T-helper 1 cell (primary cell): ENCODE results near the gene MEGF9.
"Not testable (repeated sequence)": the region's sequence is repeated elsewhere in the genome, so short reads cannot be mapped to it uniquely, and the experiment has no call there.

Experiments used
- DNase-seq, 5 donors: peaks; one replicate each; pipeline ENCODE4 v3.0.0-alpha.2; 2012 to 2020

MEGF9 gene

GRCh38 chr9:120654272-120654671 is 60.0 kb downstream of the MEGF9 start:
- no peak for DNase-seq

- DNase-seq, result no peak
Measured at GRCh38 chr9:120653762-120654161, 60.5 kb downstream of the MEGF9 start.

GRCh38 chr9:120652934-120653333 is 61.3 kb downstream of the MEGF9 start:
- DNase-seq, result no peak

GRCh38 chr9:120650352-120650751 is 63.9 kb downstream of the MEGF9 start:
- DNase-seq, result no peak

- DNase-seq, result no peak
Measured at GRCh38 chr9:120648581-120649197, 65.6 kb downstream of the MEGF9 start.

GRCh38 chr9:120646948-120647347 is 67.3 kb downstream of the MEGF9 start:
- no peak for DNase-seq

GRCh38 chr9:120645760-120646159 is 68.5 kb downstream of the MEGF9 start:
- no peak for DNase-seq

- no peak for DNase-seq
Measured at GRCh38 chr9:120643061-120643460, 71.2 kb downstream of the MEGF9 start.

GRCh38 chr9:120642129-120642770 is 72.0 kb downstream of the MEGF9 start:
- DNase-seq, result no peak

- not testable (repeated sequence) for DNase-seq
Measured at GRCh38 chr9:120640874-120641273, 73.4 kb downstream of the MEGF9 start.

- DNase-seq, result no peak
Measured at GRCh38 chr9:120640380-120640779, 73.9 kb downstream of the MEGF9 start.

GRCh38 chr9:120637919-120638318 is 76.4 kb downstream of the MEGF9 start:
- no peak for DNase-seq

GRCh38 chr9:120636194-120636957 is 77.9 kb downstream of the MEGF9 start:
- DNase-seq, result no peak

GRCh38 chr9:120635011-120635410 is 79.3 kb downstream of the MEGF9 start:
- DNase-seq, result no peak

GRCh38 chr9:120630333-120630732 is 83.9 kb downstream of the MEGF9 start:
- no peak for DNase-seq

- DNase-seq, result not testable (repeated sequence)
Measured at GRCh38 chr9:120628925-120629497, 85.3 kb downstream of the MEGF9 start.

- no peak for DNase-seq
Measured at GRCh38 chr9:120628207-120628924, 85.9 kb downstream of the MEGF9 start.

GRCh38 chr9:120627073-120627472 is 87.2 kb downstream of the MEGF9 start:
- DNase-seq, result no peak

- DNase-seq, result no peak
Measured at GRCh38 chr9:120626512-120626911, 87.8 kb downstream of the MEGF9 start.

GRCh38 chr9:120625222-120625621 is 89.0 kb downstream of the MEGF9 start:
- DNase-seq, result no peak

- DNase-seq, result no peak
Measured at GRCh38 chr9:120622790-120623189, 91.5 kb downstream of the MEGF9 start.

- DNase-seq, result no peak
Measured at GRCh38 chr9:120621941-120622340, 92.3 kb downstream of the MEGF9 start.
